ENCODE measurements around the gene TMCO2.

The TMCO2 gene

DNA sequence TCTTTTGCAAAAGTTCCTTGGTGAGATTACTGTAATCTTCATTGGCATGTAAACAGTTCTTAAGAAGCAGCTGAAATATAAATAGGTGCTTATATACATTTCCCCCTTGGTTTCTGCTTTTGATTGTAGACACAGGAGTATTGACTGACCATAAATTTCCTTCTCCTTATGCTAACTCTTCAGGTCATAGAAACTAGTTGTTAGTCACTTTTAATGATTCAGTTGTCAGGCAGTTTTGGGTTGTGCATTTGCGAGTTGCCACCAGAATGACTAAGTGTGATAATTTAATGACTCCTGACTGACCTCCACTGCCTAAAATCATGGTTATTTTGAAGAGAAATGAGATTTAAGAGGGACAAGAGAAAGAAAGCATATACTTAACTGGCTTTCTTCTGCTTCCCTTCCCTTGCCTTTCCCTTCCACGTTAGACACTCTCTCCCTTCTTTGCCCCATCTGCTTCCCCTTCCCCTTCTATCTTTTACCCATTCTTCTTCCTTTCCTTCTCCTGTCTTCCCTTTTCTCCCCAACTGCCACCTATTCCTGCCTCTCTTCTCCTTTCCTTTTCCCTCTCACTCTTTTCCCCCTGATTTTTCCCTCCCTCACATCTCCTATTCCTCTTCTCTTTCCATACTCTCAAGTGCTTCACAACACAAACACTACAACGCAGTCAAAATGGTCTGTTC lies 22.6 kb downstream of the TMCO2 start:
- TF ChIP-seq GATA3 (IDR thresholded peaks at IDR 0.05; ENCODE audit: low read depth, low read length) (no peak), GATA2 (IDR thresholded peaks at IDR 0.05; ENCODE audit: low read depth, low read length) (no peak)

DNA sequence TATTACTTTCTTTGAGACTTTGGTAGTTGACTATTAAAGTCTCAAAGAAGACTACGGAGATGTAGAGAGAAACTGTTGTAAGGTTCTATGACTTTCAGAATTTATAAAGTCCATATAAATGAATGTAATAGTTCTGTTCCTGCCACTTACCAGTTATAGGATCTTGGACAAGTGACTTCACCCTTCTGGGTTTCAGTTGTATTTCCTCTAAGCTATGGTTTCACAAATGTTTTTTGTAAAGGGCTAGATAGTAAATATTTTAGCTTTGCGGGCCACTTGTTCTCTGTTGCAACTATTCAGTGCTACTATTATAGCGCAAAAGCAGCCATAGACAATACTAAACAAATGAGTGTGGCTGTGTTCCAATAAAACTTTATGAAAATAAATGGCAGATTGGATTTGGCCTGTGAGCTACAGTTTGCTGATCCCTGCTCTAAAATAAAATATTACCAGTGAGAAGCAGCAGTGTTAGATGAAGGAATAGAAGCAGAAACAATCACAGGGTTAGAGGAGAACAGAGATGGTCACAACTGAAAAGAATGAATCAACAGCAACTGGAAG lies 25.0 kb downstream of the TMCO2 start:
- TF ChIP-seq GATA2 (IDR thresholded peaks at IDR 0.05; ENCODE audit: low read depth, low read length) (no peak), GATA3 (IDR thresholded peaks at IDR 0.05; ENCODE audit: low read depth, low read length) (no peak)

DNA sequence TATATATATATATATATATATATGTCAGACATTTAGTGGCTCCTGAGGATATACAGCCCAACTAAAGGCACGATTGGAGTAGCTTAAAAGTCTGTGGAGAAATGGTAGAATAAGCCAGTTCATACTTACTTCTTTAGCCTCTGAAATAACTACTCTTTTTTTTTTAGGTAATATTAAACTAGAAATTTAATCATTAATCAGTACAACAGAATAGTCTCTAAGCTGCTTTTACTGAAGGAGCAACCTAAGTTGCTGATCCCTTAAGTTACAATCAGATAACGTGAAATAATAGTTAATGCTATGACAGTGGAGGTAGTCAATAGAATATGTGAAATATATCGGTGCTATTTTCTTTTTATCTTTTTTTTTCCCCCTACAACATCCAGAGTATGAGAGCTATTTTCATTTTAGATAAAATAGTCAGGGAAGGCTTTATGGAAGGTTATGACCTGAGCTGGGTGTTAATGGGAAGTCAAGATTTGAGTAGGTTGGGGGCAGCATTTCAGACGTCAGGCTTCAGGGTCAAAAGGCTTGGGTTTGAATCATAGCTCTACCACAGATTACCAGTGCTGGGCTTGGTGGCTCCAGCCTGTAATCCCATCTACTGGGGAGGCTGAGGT lies 25.9 kb downstream of the TMCO2 start:
- TF ChIP-seq GATA3 (IDR thresholded peaks at IDR 0.05; ENCODE audit: low read depth, low read length): no peak
- TF ChIP-seq GATA2 (IDR thresholded peaks at IDR 0.05; ENCODE audit: low read depth, low read length): no peak

DNA sequence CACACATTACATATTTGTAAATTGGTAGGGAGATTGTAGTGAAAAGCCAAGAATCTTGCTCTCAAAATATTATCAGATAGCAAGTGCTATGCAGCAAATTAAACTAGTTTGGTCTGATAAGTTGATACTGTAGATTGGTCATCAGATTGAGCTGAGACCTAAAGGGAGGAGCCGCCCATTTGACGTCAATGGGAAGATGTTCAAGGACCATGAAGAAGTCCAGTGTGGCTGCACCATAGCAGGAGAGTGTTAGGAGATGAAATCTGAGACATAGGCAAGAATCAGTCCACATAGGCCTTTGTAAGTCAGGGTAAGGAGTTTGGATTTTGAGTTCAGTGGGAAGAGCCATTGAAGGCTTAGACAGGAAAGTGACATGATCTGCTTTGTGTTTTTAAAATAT lies 26.6 kb downstream of the TMCO2 start:
- TF ChIP-seq GATA3 (IDR thresholded peaks at IDR 0.05; ENCODE audit: low read depth, low read length) (no peak), GATA2 (IDR thresholded peaks at IDR 0.05; ENCODE audit: low read depth, low read length) (no peak)

DNA sequence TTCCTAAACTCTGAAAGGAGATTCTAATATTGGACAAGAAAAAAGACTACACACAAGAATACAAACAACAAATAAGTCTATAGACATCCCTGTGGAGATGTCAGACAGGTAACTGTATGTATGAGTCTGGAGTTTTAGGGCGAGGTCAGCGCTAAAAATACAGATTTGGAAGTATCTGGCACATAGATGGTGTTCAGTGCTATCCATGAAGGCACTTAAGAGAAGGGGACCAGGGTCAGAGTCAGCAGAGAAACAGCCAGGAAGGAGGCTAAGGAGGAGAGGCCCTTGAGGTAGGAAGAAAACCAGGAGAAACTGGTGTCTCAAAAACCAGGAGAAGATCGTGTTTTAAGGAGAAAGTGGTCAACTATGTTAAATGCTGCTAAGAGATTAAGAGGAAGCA lies 28.4 kb downstream of the TMCO2 start:
- TF ChIP-seq GATA2 (IDR thresholded peaks at IDR 0.05; ENCODE audit: low read depth, low read length) (no peak), GATA3 (IDR thresholded peaks at IDR 0.05; ENCODE audit: low read depth, low read length) (no peak)

DNA sequence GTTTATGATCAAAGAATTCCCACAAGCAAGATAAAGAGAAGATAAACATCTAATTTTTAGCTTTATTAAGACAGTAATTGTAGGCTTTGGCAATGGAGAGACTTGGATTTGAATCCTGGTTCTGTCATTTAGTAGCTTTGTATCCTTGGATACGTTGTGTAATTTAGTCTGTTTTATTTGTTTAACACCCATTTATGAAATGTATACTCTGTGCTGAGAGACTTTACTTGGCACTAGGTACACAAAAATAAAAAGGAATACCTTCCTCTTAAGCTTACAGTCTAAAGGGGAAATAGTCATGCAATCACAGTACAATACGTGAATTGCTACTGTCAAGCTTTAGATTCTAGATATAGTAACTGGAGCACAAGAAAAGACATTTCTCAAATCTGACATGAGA lies 34.1 kb downstream of the TMCO2 start:
- no peak for TF ChIP-seq GATA2 (IDR thresholded peaks at IDR 0.05; ENCODE audit: low read depth, low read length)
- TF ChIP-seq GATA3 (IDR thresholded peaks at IDR 0.05; ENCODE audit: low read depth, low read length): no peak

DNA sequence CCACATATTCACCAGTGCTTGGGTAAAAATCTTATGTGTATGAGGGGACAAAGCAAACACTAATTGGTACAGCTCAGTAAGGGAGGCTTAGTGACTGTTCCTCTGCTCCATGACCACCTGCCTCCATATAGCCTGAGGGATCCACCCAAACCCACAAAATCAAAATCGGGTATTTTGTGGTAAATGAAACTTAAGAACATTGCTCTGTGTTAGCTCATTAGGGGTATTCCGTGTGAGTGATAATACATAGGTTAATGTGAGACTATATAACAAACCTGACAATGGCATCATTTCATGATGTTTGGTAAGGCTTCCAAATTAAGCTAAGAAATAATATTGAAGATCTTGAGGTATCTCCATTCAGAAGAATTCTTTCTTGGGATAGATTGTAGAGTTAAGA lies 43.6 kb downstream of the TMCO2 start:
- TF ChIP-seq GATA3 (IDR thresholded peaks at IDR 0.05; ENCODE audit: low read depth, low read length) (no peak), GATA2 (IDR thresholded peaks at IDR 0.05; ENCODE audit: low read depth, low read length) (no peak)

DNA sequence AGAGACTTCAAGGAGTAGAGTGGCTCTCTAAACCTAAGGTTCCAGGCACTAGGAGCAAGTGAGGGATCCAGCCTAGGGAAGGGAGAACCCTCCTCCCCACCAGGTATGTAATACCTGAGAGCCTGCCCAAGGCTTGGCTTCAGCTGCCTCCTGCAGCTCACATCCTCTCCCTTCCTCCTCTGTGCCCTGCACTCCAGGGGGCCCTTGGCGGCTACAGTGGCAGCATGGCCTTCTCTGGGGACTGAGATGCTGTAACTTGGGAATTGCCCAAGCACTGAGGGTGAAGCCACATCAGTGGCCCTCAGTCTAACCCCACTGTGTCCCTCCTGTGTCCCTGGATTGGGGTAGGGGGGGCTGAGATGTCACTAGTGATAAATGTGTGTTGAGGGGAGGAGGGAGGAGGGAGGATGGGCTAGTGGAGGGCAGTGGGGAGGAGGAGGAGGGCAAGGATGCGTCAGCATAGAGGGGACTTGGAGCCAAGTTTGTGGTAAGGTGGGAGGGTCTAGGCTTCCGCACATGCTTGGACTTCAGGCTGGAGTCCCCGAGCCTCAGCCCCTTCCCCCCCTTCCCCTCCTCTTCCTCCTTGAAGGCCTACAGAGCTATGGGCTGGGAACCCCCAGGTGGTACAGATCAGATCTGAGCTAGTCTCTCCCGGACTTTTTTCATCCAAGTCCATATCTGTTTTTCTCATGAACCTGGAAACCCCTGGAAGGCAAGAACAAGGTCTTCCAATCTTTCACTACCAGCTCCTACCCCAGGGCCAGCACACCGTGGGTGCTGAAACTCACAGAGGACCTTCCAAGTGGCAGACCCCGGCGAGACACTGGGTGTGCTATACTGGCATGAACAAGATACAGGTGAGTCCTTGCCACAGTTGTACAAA lies 51.9 kb downstream of the TMCO2 start:
- no peak for TF ChIP-seq GATA3 (IDR thresholded peaks at IDR 0.05; ENCODE audit: low read depth, low read length)
- no peak for TF ChIP-seq GATA2 (IDR thresholded peaks at IDR 0.05; ENCODE audit: low read depth, low read length)

DNA sequence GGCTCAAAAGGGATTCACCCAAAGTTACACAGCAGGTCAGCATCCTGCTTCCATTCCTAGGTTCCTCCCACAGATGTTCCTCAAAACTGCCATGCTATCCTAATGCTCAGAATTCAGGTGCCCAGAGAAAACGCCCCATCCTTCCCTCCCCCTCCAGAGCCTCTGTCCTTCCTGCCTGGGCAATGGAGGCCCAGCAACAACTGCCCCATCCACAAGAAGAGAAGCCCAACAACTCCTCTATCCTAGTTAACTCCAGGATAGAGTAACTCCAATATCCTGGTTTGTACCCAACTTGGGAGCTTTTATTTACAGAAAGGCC lies 52.5 kb downstream of the TMCO2 start:
- no peak for TF ChIP-seq GATA3 (IDR thresholded peaks at IDR 0.05; ENCODE audit: low read depth, low read length)
- no peak for TF ChIP-seq GATA2 (IDR thresholded peaks at IDR 0.05; ENCODE audit: low read depth, low read length)

DNA sequence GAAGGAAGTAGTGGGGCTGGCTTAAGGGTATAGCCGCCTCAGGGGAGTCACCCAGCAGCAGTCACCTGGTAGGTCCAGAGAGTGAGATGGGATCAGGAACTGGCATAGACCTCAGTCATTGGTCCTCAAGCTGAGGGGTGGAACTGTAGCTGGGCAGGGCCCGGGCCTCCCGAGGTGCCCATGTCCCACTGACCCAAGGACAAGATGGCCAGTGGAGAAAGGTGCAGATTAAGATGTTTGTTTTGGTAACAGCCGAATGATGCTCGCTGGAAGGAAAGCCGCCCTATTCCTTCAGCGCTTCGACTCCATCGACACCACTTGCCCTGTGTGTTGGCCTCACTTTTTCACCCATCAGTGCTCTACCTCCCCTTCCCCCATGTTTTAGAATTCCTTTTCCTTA lies 52.9 kb downstream of the TMCO2 start:
- TF ChIP-seq GATA2 (IDR thresholded peaks at IDR 0.05; ENCODE audit: low read depth, low read length): no peak
- no peak for TF ChIP-seq GATA3 (IDR thresholded peaks at IDR 0.05; ENCODE audit: low read depth, low read length)

DNA sequence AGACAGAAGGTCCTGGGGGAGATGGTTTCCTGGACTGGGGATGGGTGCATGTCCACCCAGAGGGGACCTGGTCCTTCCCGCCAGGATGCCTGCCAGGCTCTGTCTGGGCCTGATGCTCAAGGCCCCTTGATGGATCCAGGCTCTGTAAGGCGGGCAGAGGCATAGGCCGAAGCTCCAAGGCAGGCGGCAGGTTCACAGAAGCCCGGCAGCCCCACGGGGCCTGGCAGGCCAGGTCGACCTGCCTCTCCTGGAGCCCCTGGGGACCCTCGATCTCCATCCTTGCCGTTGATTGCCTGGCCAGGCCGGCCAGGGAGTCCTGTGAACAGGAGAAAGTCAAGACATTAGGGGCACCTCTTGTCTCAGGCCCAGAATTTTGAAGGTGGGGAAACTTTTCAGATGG lies 53.3 kb downstream of the TMCO2 start:
- TF ChIP-seq GATA3 (IDR thresholded peaks at IDR 0.05; ENCODE audit: low read depth, low read length) (no peak), GATA2 (IDR thresholded peaks at IDR 0.05; ENCODE audit: low read depth, low read length) (no peak)

Measured in SH-SY5Y (cell line).